NOMO-1 (cell line): ENCODE measurements around the gene AK8.
"Not testable (repeated sequence)": the region's sequence is repeated elsewhere in the genome, so short reads cannot be mapped to it uniquely, and the experiment has no call there.

Experiments
- DNase-seq, 2 experiments: peaks; one replicate each; lab custom pipeline; 2025; ENCODE audit not compliant: unreplicated experiment in 2 of 2; lab: John Stamatoyannopoulos, UW

Gene AK8

GRCh38 chr9:132775720-132776119 is 102.4 kb downstream of the AK8 start:
- DNase-seq: no peak

- no peak for DNase-seq
Observed at GRCh38 chr9:132774886-132775285, 103.2 kb downstream of the AK8 start.

- DNase-seq: no peak
Observed at GRCh38 chr9:132773764-132774339, 104.2 kb downstream of the AK8 start.

GRCh38 chr9:132773093-132773492 is 105.0 kb downstream of the AK8 start:
- DNase-seq: no peak

GRCh38 chr9:132771752-132772151 is 106.3 kb downstream of the AK8 start:
- DNase-seq: not testable (repeated sequence)

GRCh38 chr9:132770770-132771310 is 107.2 kb downstream of the AK8 start:
- DNase-seq: peak in 1 of 2 experiments; percentile 10

GRCh38 chr9:132769906-132770769 is 107.9 kb downstream of the AK8 start:
- DNase-seq: peak; percentile 67 to 72

- DNase-seq: peak; percentile 49 to 65
Observed at GRCh38 chr9:132768932-132769905, 108.9 kb downstream of the AK8 start.

- no peak for DNase-seq
Observed at GRCh38 chr9:132763574-132763973, 114.5 kb downstream of the AK8 start.

GRCh38 chr9:132762896-132763295 is 115.2 kb downstream of the AK8 start:
- DNase-seq: no peak

- no peak for DNase-seq
Observed at GRCh38 chr9:132761602-132762001, 116.5 kb downstream of the AK8 start.

GRCh38 chr9:132760057-132760456 is 118.0 kb downstream of the AK8 start:
- no peak for DNase-seq

- no peak for DNase-seq
Observed at GRCh38 chr9:132757016-132757415, 121.1 kb downstream of the AK8 start.

- DNase-seq: no peak
Observed at GRCh38 chr9:132756214-132756845, 121.8 kb downstream of the AK8 start.

GRCh38 chr9:132755096-132755495 is 123.0 kb downstream of the AK8 start:
- DNase-seq: no peak

- DNase-seq: no peak
Observed at GRCh38 chr9:132754236-132754635, 123.8 kb downstream of the AK8 start.

GRCh38 chr9:132753593-132753880 is 124.5 kb downstream of the AK8 start:
- no peak for DNase-seq

GRCh38 chr9:132752877-132753592 is 125.0 kb downstream of the AK8 start:
- no peak for DNase-seq

GRCh38 chr9:132750668-132751067 is 127.4 kb downstream of the AK8 start:
- no peak for DNase-seq

GRCh38 chr9:132749306-132749705 is 128.8 kb downstream of the AK8 start:
- DNase-seq: no peak
